NCI-H226 (cell line): Measurements from ENCODE around the gene MYO9A.

Experiments used
- DNase-seq: peaks from one replicate; pipeline ENCODE4 v3.0.0-alpha.2; 2015

MYO9A gene, protein sequence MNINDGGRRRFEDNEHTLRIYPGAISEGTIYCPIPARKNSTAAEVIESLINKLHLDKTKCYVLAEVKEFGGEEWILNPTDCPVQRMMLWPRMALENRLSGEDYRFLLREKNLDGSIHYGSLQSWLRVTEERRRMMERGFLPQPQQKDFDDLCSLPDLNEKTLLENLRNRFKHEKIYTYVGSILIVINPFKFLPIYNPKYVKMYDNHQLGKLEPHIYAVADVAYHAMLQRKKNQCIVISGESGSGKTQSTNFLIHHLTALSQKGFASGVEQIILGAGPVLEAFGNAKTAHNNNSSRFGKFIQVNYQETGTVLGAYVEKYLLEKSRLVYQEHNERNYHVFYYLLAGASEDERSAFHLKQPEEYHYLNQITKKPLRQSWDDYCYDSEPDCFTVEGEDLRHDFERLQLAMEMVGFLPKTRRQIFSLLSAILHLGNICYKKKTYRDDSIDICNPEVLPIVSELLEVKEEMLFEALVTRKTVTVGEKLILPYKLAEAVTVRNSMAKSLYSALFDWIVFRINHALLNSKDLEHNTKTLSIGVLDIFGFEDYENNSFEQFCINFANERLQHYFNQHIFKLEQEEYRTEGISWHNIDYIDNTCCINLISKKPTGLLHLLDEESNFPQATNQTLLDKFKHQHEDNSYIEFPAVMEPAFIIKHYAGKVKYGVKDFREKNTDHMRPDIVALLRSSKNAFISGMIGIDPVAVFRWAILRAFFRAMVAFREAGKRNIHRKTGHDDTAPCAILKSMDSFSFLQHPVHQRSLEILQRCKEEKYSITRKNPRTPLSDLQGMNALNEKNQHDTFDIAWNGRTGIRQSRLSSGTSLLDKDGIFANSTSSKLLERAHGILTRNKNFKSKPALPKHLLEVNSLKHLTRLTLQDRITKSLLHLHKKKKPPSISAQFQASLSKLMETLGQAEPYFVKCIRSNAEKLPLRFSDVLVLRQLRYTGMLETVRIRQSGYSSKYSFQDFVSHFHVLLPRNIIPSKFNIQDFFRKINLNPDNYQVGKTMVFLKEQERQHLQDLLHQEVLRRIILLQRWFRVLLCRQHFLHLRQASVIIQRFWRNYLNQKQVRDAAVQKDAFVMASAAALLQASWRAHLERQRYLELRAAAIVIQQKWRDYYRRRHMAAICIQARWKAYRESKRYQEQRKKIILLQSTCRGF (N-terminal part only)

DNA sequence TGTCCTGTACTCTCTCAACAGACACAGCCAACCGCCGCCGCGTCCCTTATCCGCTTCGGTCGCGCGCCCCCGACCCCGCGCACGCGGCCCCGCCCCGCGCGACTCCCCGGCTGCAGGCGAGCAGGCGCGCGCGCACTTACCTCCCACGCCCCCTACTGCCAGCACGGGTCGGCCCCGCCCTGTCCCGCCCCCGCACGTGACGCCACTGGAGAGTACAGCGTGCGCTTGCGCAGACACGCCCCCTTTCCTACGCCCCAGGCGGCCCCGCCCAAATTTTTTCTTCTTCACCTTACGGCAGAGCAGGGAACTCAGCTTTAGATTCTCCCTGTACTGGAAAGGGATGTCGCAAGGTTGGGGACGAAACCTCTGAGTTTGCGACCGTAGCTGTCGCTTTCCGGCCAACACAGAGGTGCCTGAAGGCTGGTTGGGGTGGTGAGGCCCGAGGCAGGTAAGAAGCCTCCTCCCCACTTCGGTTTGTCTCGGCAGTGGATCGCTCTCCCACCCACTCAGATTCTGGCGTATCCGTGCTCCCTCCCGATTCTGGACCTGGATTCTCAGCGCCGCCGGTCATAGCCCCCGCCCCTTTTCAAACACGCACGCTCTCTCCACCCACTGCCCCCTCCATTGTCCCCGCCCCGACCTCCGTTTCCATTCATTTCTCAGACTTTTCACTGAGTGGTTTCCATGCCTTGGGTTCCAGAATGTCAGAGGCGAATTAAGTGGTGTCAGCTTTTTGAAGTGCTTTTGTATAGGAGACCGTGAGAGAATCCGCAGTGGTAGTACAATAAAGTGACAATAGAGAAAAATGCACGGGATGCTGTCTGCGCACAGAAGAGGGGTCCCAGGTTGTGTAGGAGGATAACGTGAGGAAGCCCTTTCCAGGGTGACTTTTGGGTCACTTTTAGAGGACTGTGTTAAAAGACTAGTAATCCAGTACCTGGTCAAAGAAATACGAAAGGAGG, at the start of gene MYO9A, which contains the start of gene SENP8:
Gene MYO9A (minus strand): TSS at position 134 of the 962 bp plus-strand sequence. CDS start 71,587 bp downstream, outside the sequence.
Gene SENP8 (plus strand): TSS at position 387 of the 962 bp plus-strand sequence. CDS start 21,221 bp downstream, outside the sequence.
- peak; percentile 97 for DNase-seq

DNA sequence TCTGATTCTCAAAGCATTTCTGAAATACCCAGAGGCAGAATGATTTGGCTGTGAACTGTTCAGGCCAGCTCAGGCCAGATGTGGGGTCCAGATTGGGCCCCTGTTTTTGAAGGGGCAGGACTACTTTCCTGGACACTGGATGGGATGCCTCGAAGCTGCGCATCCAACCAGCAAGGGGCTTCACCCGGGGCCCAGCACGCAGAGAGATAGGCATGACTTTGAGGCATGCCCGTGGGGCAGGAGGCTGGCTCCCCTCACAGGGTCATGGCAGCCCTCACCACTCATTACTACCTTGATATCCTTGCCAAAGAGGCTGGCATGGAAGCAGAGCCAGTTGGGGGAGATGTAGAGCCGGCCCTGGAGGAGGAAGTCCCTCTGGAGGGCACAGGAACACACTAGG, 49.5 kb upstream of the MYO9A start:
- DNase-seq = no peak

DNA sequence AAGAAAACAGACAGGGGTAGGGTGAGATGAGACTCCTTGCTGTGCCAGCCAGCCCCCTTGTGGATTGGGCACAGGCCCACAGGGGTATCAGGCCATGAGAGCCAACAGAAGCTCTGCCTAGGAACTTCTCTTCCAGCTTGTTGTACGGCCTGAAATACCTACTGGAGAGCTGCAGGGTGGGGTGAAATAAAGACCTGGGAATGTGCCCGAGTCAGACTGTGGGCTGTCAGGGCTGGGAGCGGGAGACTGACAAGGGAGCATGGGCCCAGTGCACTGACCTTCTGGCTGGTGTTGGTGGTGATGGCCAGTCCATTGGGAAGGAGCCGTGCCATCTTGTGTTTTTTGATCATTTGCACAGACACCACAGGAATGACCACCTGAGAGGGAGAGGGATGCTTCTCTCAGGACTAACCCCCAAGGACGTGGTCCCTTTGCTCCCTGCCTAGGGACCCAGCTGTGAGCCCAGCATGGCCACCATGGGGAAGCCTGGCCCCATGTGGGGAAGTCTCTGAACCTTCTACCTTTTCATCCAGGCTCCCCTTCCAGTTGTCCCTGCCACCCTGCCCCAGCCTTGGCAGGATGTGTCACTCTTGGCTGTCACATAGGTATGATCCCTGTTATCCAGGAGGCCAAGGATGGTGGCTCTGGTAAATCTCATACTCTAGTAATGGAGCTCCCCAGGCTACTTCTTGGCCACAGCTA, 48.9 kb upstream of the MYO9A start:
- no peak for DNase-seq

DNA sequence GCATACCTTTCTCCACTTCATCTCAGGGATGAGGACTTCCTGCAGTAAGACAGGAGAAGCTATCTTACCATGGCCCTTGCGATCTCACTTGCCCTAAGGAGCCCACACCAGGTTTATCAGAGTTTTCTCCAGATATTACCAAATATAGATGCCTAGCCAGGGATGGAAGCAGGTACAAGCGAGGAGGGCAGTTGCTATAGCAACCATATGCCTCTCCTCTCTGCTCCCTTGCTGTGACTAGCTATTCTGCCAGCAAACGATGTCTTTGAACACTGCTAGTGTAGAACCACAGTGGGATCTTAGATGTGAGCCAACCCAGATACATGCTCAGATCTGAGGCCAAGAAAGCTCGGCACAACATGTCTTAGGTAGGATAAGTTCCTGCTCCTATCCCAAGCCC, 45.8 kb upstream of the MYO9A start:
- DNase-seq = no peak

DNA sequence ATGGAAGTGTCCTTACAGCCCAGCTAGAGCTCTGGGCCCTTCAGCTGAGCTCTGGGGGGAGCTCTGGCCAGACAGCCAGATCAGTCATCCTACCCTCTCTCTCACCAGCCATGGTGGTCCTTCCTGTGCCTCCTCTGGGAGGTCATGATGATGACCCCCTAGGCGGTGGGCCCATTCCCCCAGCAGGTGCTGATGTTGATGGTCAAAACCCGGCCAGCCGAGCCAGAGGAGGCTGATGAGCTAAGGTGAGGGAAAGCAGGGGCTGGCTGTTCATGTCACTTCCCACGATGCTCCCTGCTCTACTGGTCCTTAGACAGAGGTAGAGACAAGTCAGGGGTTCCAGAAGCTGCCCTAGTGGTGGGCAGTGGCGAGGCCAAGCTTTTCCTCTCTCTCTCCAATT, 44.6 kb upstream of the MYO9A start:
- DNase-seq = no peak

DNA sequence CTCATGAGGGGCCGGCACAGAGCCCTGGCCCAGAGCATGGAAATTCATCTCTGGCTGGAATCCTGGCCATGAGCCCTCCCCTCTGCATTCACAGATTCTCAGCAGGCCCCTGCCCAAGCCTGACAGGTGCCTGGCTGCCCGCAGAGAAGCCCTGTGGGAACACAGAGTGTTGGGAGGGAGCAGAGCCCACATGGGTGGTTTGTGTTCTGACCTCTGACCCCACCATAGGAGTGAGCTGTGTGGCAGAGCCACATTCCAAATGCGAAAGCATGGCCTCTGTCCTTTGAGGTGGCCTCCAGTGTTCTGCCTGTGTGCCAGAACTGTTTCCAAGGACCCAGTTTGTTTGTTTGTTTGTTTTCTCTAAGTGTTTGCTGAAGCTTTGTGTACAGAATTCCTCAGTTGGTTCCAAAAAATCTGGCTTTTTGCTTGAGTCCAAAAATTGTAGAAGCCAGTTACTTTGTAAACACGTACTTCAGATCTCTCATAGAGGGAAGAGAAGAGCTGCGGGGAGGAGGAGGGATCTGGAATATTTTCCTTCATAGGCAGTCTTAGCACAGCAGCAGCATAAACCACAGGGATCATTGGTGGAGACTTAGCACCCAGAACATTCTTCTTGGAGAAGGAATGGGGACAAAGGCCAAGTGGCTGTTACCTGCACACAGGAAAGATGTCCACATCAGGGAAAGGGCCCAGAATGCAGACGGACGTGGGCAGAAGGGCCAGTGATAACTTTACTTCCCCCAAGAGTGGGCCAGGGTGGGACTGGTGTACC, 43.6 kb upstream of the MYO9A start:
- DNase-seq = no peak

DNA sequence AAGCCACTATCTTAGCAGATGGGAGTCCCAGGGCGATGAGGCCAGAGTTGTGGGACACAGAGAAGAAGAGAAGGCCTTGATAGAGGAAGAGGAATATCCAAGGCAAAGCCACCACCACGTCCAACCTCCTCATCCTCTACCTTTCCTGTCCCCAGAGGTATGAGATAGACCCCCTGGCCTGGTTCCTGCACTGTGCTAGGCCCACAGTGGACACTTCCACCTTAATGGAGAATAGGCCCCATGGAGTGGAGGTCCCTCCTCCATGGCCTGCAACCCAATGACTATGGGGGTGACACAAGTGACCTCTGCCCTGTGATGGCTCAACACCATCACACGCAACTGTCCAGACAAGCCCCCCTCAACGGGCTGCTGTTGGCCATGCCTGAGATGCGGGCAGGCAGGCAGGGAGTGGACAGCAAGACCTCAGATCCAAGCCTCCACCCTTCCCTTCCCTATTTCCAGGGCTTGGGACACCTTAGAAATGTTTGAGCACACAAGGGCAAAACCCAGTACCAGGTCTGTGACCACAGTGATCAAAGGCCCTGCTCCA, 42.8 kb upstream of the MYO9A start:
- DNase-seq = no peak

DNA sequence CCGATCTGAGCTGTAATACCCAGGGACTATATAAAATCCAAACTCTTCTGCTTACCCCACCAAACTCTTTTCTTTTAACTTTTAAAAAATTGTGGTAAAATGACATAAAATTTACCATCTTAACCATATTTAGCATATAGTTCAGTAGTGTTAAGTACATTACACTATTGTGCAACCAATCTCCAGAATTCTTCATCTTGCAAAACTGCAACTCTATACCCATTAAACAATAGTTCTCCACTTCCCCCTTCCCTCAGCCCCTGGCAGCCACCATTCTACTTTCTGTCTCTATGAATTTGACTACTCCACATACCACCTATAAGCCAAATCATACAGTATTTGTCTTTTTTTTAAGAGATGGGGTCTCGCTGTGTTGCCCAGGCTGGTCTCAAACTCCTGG, 39.0 kb upstream of the MYO9A start:
- no peak for DNase-seq

DNA sequence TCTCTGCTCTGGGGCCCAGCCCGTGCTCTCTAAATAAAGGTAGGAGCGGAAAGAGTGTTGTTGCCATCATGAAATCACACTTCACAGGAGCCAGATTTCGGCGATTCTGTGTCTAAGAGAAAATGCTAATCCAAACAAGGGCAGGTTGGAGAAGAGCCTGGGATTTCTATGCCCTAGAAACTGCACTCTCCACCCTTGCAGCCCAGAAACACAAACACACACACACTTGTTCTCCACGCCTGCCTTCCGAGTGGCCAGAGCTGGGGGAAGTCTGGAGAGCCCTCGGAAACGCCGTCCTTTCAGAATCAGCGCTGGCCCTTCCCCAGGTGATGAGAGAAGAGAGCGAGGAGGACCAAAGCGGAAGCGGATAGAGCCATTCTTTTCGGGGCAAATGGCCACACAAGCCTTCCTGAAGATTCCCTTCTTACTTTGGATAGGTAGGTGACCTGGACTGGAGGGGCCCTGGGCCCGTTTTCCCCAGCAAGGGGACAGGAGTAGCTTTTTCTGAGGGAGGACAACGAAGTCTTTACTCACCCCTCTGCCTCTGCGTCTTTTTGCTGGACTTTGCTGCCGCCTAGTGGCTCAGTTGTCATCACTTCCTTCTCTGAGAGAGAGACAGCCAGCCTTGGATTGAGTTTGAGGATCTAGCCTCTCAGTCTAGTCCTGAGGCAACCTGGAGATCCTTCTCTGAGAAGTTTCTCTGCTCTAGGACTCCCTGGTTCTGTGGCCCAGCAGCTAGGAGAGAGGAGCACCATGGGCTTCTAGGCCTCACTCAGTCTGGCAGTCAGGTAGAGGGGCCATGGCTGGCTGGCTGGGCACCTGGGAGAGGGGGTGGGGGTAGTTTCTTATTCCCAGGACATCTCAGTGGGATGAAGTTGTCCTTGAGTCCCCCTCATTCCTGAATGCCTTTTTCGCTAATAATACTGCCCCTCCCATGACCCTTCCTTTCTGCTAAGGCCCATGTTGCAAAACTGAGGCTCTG, 38.0 kb upstream of the MYO9A start:
- peak; percentile 76 for DNase-seq

DNA sequence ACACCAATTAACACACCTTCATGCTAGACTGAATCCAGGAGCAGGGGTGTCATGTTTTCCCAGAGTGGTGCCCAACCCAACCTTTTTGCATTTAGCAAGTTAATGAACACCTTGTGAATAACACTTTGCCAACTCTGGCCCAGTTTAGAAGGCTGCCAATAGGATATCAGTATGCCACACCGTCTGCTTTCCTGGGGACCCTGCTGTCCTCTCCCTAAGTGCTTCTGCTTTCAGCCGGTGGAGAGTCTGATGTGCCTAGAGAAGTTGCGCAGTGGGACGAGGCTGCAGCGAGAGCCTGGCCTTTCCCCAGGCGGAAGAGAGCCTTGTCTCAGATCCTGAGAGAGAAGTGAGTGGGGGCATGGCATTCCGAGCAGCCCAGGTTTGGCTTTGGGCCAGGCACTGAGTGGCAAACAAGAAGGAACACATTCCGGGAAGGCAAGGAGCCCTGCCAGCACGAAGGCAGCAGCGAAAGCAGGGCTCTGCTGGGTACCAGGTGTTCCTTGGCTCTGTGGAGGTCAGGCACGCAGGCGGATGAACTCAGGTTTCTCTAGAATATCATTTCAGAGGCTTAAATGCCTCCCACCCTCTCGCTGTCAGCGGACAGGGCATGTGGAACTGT, 37.2 kb upstream of the MYO9A start:
- DNase-seq = no peak

DNA sequence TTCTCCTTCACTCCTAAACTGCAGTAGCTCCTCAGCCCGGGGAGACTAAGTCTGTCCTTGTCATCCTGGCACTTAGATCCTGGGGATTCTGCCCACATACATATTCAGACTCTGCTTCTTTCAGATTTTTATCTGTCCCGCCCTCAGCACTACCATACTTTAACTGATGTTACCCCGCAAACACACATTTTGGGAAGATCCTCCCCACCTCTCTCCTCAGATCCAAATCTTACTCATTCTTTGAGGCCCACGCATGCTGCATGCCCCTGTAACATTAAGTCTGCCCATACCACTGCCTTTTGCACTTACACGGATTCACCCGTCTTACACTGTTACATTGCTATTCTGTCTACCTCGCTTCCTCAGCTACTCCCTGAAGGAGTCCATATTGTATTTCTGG, 36.4 kb upstream of the MYO9A start:
- DNase-seq = no peak

DNA sequence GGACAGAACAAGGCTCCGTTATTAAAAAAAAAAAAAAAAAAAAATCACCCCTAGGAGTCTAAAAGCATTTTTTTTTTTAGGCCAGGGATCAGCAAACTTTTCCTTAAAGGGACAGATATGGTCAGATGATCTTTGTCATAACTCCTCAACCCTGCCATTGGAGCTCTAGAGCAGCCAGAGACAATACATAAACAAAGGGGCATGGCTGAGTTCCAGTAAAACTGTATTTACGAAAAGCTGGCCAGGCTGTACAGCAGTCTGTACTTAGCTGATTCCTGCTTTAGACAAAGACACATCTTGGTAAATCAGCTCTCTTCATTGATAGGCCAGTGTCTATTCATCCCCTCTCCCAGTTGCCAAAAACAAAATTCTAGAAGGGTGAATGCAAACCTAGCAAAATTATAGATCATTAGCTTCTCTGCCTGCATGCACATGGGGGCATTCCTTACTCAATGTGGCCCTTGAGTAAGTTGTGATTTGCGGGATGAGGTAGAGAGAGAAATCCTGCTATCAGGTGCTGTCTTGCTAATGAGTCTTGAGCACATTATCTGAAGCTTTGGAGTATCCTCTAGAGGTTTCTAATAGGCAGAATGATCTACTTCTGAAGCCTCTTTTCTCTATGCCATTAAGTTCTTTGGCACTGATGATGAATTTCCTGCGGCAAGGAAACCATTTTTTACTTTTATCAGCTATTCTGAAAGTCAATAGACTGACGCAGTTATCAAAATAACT, 35.5 kb upstream of the MYO9A start:
- no peak for DNase-seq

DNA sequence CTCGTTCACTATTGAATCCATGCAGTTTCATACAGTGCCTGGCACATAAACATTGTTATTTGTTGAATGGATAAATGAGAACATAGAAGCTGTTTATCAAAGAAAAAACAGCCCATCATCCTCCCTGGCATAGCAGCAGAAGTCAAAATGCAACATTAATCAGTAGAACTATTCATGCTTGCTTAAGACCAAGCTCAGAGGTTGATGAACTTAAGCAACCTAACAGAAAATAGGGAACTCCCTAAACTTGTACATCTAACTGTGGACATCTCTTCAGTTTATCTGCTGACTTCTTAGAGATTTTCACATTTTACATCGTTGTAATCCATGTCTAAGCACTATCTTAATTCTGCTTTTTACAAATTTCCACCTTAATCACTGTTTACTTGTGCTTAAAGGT, 29.5 kb upstream of the MYO9A start:
- DNase-seq = no peak

DNA sequence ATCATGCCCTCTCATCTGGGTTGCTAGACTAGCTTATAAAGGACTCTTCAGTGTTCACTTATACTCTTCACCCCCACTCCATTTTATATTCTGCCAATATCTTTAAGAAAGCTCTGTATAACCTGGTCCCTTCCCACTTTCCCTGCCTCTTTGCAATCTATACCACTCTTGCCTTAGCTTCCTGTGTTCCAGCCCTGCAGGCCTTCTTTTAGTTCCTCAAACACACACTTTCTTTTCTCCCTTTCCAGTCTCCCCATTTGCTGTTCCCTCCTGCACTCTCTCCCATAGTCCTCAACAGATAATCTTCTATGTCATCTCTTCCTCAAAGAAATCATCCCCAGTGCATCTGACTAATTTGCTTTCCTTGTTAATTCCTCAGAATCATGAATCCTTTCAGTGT, 29.0 kb upstream of the MYO9A start:
- no peak for DNase-seq

DNA sequence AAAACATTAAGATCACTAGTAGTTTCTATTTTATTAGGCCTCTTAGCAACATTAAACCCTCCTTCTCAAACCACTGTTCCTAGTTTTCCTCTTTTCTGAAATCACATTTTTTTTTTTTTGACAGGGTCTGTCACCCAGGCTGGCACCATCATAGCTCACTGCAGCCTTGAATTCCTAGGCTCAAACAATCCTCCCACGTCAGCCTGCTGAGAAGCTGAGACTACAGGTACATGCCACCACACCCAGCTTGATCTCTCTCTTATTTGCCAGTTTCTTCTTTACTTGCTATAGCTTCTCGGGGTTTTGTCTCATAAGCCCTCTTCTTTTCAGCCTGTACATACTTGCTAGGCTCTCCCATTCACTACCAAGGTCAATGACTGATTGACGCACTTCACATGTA, 28.3 kb upstream of the MYO9A start:
- no peak for DNase-seq

DNA sequence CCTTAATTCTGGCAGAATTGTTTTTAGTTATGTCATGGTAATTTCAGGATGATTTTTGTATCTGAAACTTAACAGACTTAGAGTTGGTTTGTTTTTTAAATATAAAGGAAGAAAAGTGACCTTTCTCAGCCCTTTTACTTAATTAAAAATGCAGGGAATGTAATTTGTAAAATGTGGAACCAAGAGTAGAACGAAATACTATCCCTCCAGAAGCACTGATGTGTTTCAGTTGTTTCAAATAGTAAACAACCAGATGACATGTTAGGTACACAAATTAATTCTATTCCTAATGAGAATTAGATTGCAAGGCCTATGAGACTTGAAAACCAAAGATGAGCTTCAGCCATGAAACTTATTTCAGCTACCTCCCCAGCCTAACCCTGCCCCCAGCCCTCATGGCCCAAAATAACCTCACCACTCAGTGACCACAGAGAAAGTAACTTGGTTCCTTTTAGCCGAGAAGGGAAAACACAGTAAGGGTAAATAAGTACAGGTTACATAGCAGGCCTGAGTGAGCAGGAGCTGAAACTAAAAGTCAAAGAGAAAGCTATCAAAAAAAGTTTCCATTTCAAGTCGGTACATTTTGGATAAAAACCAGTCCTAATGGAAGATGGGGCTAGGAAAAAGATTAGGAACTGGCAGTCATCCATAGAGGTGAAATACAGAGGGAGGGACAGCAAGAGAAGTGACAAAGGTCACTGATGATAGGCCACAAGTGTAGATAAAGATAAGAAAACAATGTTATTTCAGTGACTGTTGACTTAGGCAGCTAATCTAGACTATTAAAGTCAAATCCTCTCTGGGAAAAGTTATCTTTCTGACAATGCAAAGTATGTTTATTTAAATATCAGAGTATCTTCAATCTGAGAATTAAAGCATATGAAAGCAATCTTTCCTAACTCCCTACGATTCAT, 23.5 kb upstream of the MYO9A start:
- DNase-seq = peak; percentile 31

DNA sequence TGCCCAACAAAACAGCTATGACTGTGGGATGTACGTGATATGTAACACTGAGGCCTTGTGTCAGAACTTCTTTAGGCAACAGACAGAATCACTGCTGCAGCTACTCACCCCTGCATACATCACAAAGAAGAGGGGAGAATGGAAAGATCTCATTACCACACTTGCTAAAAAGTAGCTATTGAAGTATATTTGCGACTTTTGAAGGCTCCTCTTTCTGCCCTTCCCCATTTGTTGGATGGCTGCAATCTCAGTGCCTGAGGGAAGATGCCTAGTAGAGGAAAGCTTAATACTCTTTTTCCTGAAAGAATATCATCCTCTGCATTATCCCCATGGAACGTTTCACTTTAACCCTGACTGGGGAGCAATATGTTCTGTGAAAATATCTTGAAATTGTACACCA, 22.1 kb upstream of the MYO9A start:
- DNase-seq = no peak
